Measurements from ENCODE around the gene AKR1B1.
"Not testable (repeated sequence)": the region's sequence is repeated elsewhere in the genome, so short reads cannot be mapped to it uniquely, and the experiment has no call there.

The AKR1B1 gene

GRCh38 chr7:134487721-134488120, 28.8 kb upstream of the AKR1B1 start:
- H3K9me3 ChIP-seq (ENCODE audit: insufficient read depth, low read depth, low read length); H2BK120ac ChIP-seq (ENCODE audit: insufficient read depth, low read length, poor library complexity); H2BK12ac ChIP-seq (ENCODE audit: low read length); H3K79me2 ChIP-seq (ENCODE audit: control insufficient read depth, insufficient read depth, low read length, poor library complexity); H3K23ac ChIP-seq (ENCODE audit: low read length); H3K4me3 ChIP-seq (ENCODE audit: low read depth, low read length); H2AK5ac ChIP-seq (ENCODE audit: low read length); H3K4me1 ChIP-seq (ENCODE audit: control insufficient read depth in 1 of 2, insufficient read depth in 2 of 2, low read length in 2 of 2); H4K12ac ChIP-seq (ENCODE audit: low read depth, low read length); H4K91ac ChIP-seq (ENCODE audit: low read depth, low read length); H4K8ac ChIP-seq (ENCODE audit: low read depth, low read length); H3K27ac ChIP-seq (ENCODE audit: low read depth, low read length); H3K4me2 ChIP-seq (ENCODE audit: low read length); H3K9ac ChIP-seq (ENCODE audit: low read length); H3K79me1 ChIP-seq (ENCODE audit: low read length); H3K14ac ChIP-seq (ENCODE audit: low read length); H3K4ac ChIP-seq (ENCODE audit: low read depth, low read length); H3K18ac ChIP-seq (ENCODE audit: low read length); H3K27me3 ChIP-seq (ENCODE audit: insufficient read depth, low read length); H2BK5ac ChIP-seq (ENCODE audit: low read depth, low read length, poor library complexity); DNase-seq; H2AFZ ChIP-seq (ENCODE audit: insufficient read depth, low read length, poor library complexity); H3K36me3 ChIP-seq (ENCODE audit: control insufficient read depth in 1 of 2, insufficient read depth in 2 of 2, low read length in 2 of 2): not testable (repeated sequence)
- no CpG with 5 or more reads among the region's 4 CpGs for WGBS (ENCODE audit: extremely low coverage, insufficient coverage, insufficient read length)

GRCh38 chr7:134485203-134485602, 26.3 kb upstream of the AKR1B1 start:
- Histone ChIP-seq H2AFZ (ENCODE audit: insufficient read depth, low read length, poor library complexity) (no peak overlapping the region), H2BK12ac (ENCODE audit: low read length) (no peak overlapping the region), H3K18ac (ENCODE audit: low read length) (no peak overlapping the region), H4K91ac (ENCODE audit: low read depth, low read length) (no peak overlapping the region), H2AK5ac (ENCODE audit: low read length) (no peak overlapping the region), H2BK120ac (ENCODE audit: insufficient read depth, low read length, poor library complexity) (no peak overlapping the region), H3K23ac (ENCODE audit: low read length) (no peak overlapping the region), H3K9me3 (ENCODE audit: insufficient read depth, low read depth, low read length) (no peaks in the 10 kb centered on the region), H3K36me3 (ENCODE audit: control insufficient read depth in 1 of 2, insufficient read depth in 2 of 2, low read length in 2 of 2) (no peaks in the 10 kb centered on the region), H3K79me2 (ENCODE audit: control insufficient read depth, insufficient read depth, low read length, poor library complexity) (no peaks in the 10 kb centered on the region), H3K9ac (ENCODE audit: low read length) (no peak overlapping the region), H3K27me3 (ENCODE audit: insufficient read depth, low read length) (no peaks in the 10 kb centered on the region), H4K12ac (ENCODE audit: low read depth, low read length) (no peak overlapping the region), H3K4me3 (ENCODE audit: low read depth, low read length) (no peak overlapping the region), H3K4me1 (ENCODE audit: control insufficient read depth in 1 of 2, insufficient read depth in 2 of 2, low read length in 2 of 2) (no peaks in the 10 kb centered on the region), H3K79me1 (ENCODE audit: low read length) (no peaks in the 10 kb centered on the region), H2BK5ac (ENCODE audit: low read depth, low read length, poor library complexity) (no peak overlapping the region), H3K4me2 (ENCODE audit: low read length) (no peak overlapping the region), H3K4ac (ENCODE audit: low read depth, low read length) (no peak overlapping the region), H3K14ac (ENCODE audit: low read length) (no peak overlapping the region), H4K8ac (ENCODE audit: low read depth, low read length) (no peak overlapping the region), H3K27ac (ENCODE audit: low read depth, low read length) (no peak overlapping the region)
- no peak for DNase-seq
- WGBS (ENCODE audit: extremely low coverage, insufficient coverage, insufficient read length) = no CpG with 5 or more reads among the region's 6 CpGs

- Histone ChIP-seq H3K27me3 (ENCODE audit: insufficient read depth, low read length) (no peaks in the 10 kb centered on the region), H3K4me3 (ENCODE audit: low read depth, low read length) (no peak overlapping the region), H3K23ac (ENCODE audit: low read length) (no peak overlapping the region), H2BK5ac (ENCODE audit: low read depth, low read length, poor library complexity) (no peak overlapping the region), H4K91ac (ENCODE audit: low read depth, low read length) (no peak overlapping the region), H3K9me3 (ENCODE audit: insufficient read depth, low read depth, low read length) (no peaks in the 10 kb centered on the region), H2BK120ac (ENCODE audit: insufficient read depth, low read length, poor library complexity) (no peak overlapping the region), H3K14ac (ENCODE audit: low read length) (no peak overlapping the region), H2AFZ (ENCODE audit: insufficient read depth, low read length, poor library complexity) (no peak overlapping the region), H3K4me2 (ENCODE audit: low read length) (no peak overlapping the region), H2AK5ac (ENCODE audit: low read length) (no peak overlapping the region), H3K18ac (ENCODE audit: low read length) (no peak overlapping the region), H4K8ac (ENCODE audit: low read depth, low read length) (no peak overlapping the region), H3K9ac (ENCODE audit: low read length) (no peak overlapping the region), H2BK12ac (ENCODE audit: low read length) (no peak overlapping the region), H3K79me2 (ENCODE audit: control insufficient read depth, insufficient read depth, low read length, poor library complexity) (no peaks in the 10 kb centered on the region), H3K36me3 (ENCODE audit: control insufficient read depth in 1 of 2, insufficient read depth in 2 of 2, low read length in 2 of 2) (no peaks in the 10 kb centered on the region), H3K4me1 (ENCODE audit: control insufficient read depth in 1 of 2, insufficient read depth in 2 of 2, low read length in 2 of 2) (no peaks in the 10 kb centered on the region), H3K4ac (ENCODE audit: low read depth, low read length) (no peak overlapping the region), H3K27ac (ENCODE audit: low read depth, low read length) (no peak overlapping the region), H3K79me1 (ENCODE audit: low read length) (no peaks in the 10 kb centered on the region), H4K12ac (ENCODE audit: low read depth, low read length) (no peak overlapping the region)
- WGBS (ENCODE audit: extremely low coverage, insufficient coverage, insufficient read length) = no CpG with 5 or more reads among the region's 2 CpGs
- DNase-seq = no peak
Measured at GRCh38 chr7:134483296-134483695, 24.4 kb upstream of the AKR1B1 start.

- Histone ChIP-seq H3K27me3 (ENCODE audit: insufficient read depth, low read length) (no peaks in the 10 kb centered on the region), H3K79me2 (ENCODE audit: control insufficient read depth, insufficient read depth, low read length, poor library complexity) (no peaks in the 10 kb centered on the region), H2BK12ac (ENCODE audit: low read length) (no peak overlapping the region), H3K4me2 (ENCODE audit: low read length) (no peak overlapping the region), H3K9ac (ENCODE audit: low read length) (no peak overlapping the region), H3K23ac (ENCODE audit: low read length) (no peak overlapping the region), H4K8ac (ENCODE audit: low read depth, low read length) (no peak overlapping the region), H3K79me1 (ENCODE audit: low read length) (no peaks in the 10 kb centered on the region), H3K9me3 (ENCODE audit: insufficient read depth, low read depth, low read length) (no peaks in the 10 kb centered on the region), H3K18ac (ENCODE audit: low read length) (no peak overlapping the region), H2AK5ac (ENCODE audit: low read length) (no peak overlapping the region), H4K12ac (ENCODE audit: low read depth, low read length) (no peak overlapping the region), H2BK5ac (ENCODE audit: low read depth, low read length, poor library complexity) (no peak overlapping the region), H2AFZ (ENCODE audit: insufficient read depth, low read length, poor library complexity) (no peak overlapping the region), H3K36me3 (ENCODE audit: control insufficient read depth in 1 of 2, insufficient read depth in 2 of 2, low read length in 2 of 2) (no peaks in the 10 kb centered on the region), H3K27ac (ENCODE audit: low read depth, low read length) (no peak overlapping the region), H3K4me1 (ENCODE audit: control insufficient read depth in 1 of 2, insufficient read depth in 2 of 2, low read length in 2 of 2) (no peaks in the 10 kb centered on the region), H3K14ac (ENCODE audit: low read length) (no peak overlapping the region), H3K4me3 (ENCODE audit: low read depth, low read length) (no peak overlapping the region), H4K91ac (ENCODE audit: low read depth, low read length) (no peak overlapping the region), H3K4ac (ENCODE audit: low read depth, low read length) (no peak overlapping the region), H2BK120ac (ENCODE audit: insufficient read depth, low read length, poor library complexity) (no peak overlapping the region)
- DNase-seq = no peak
Measured at GRCh38 chr7:134482858-134483257, 24.0 kb upstream of the AKR1B1 start.

- Histone ChIP-seq H3K4me1 (ENCODE audit: control insufficient read depth in 1 of 2, insufficient read depth in 2 of 2, low read length in 2 of 2) (no peaks in the 10 kb centered on the region), H3K18ac (ENCODE audit: low read length) (no peak overlapping the region), H4K12ac (ENCODE audit: low read depth, low read length) (no peak overlapping the region), H3K27me3 (ENCODE audit: insufficient read depth, low read length) (no peaks in the 10 kb centered on the region), H3K79me1 (ENCODE audit: low read length) (no peaks in the 10 kb centered on the region), H4K91ac (ENCODE audit: low read depth, low read length) (no peak overlapping the region), H2AK5ac (ENCODE audit: low read length) (no peak overlapping the region), H3K9ac (ENCODE audit: low read length) (no peak overlapping the region), H2AFZ (ENCODE audit: insufficient read depth, low read length, poor library complexity) (no peak overlapping the region), H3K4ac (ENCODE audit: low read depth, low read length) (no peak overlapping the region), H3K9me3 (ENCODE audit: insufficient read depth, low read depth, low read length) (no peaks in the 10 kb centered on the region), H2BK120ac (ENCODE audit: insufficient read depth, low read length, poor library complexity) (no peak overlapping the region), H3K4me3 (ENCODE audit: low read depth, low read length) (no peak overlapping the region), H3K79me2 (ENCODE audit: control insufficient read depth, insufficient read depth, low read length, poor library complexity) (no peaks in the 10 kb centered on the region), H2BK5ac (ENCODE audit: low read depth, low read length, poor library complexity) (no peak overlapping the region), H3K4me2 (ENCODE audit: low read length) (no peak overlapping the region), H3K14ac (ENCODE audit: low read length) (no peak overlapping the region), H3K36me3 (ENCODE audit: control insufficient read depth in 1 of 2, insufficient read depth in 2 of 2, low read length in 2 of 2) (no peaks in the 10 kb centered on the region), H2BK12ac (ENCODE audit: low read length) (no peak overlapping the region), H4K8ac (ENCODE audit: low read depth, low read length) (no peak overlapping the region), H3K23ac (ENCODE audit: low read length) (no peak overlapping the region), H3K27ac (ENCODE audit: low read depth, low read length) (no peak overlapping the region)
- DNase-seq = no peak
- no CpG with 5 or more reads among the region's 3 CpGs for WGBS (ENCODE audit: extremely low coverage, insufficient coverage, insufficient read length)
Measured at GRCh38 chr7:134481167-134481566, 22.3 kb upstream of the AKR1B1 start.

Data from trophoblast cell (in vitro differentiated cells and primary cell).